Colon (tissue), 2 donors: ENCODE data around the gene SLC37A1.

Source experiments
- FAIRE-seq: peaks from 2 replicates; lab custom pipeline; 2012; peaks lifted over from hg19 to GRCh38; lab: Jason Lieb, UNC
- donor health status: control.
- donor health status: control.

The SLC37A1 gene

DNA sequence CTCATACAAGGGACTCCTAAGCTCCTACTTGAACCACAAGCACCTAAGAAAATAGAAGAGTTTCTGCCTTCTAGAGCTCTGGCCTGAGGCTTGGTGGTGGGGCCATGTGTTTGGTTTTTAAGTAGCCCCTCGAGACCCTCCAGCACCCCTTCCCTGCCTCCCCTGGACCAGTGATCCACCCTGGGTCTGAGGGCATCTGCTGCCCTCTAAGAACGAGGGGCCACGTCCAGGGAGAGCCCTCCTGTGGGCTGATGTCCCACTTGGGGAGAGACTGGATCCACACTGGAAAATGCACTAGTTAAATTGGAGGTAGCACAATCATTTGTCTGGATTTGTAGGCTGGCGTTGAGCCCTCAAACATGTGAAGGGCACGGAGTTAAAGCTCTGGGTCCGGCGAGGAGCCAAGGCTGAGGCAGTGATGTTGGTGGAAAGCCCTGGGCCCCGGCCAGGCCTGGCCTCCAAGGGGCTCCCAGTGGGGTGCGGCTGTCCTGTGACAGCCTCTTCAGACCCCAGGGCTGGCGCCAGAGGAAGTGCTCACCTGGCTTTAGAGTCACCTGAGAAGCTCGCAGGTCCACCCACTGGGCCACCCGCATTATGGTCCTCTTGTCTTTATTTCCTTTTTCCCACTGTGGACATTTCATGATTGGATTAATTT is 65.2 kb downstream of the SLC37A1 start:
- FAIRE-seq = no peak

GRCh38 chr21:42579456-42580075 is 65.9 kb downstream of the SLC37A1 start:
- FAIRE-seq = no peak

- FAIRE-seq = no peak
These were observed 66.6 kb downstream of the SLC37A1 start for GRCh38 chr21:42580076-42580792.

- FAIRE-seq = no peak
These were observed 67.2 kb downstream of the SLC37A1 start for GRCh38 chr21:42580793-42581321.

GRCh38 chr21:42581336-42581992 is 67.8 kb downstream of the SLC37A1 start:
- no peak for FAIRE-seq

DNA sequence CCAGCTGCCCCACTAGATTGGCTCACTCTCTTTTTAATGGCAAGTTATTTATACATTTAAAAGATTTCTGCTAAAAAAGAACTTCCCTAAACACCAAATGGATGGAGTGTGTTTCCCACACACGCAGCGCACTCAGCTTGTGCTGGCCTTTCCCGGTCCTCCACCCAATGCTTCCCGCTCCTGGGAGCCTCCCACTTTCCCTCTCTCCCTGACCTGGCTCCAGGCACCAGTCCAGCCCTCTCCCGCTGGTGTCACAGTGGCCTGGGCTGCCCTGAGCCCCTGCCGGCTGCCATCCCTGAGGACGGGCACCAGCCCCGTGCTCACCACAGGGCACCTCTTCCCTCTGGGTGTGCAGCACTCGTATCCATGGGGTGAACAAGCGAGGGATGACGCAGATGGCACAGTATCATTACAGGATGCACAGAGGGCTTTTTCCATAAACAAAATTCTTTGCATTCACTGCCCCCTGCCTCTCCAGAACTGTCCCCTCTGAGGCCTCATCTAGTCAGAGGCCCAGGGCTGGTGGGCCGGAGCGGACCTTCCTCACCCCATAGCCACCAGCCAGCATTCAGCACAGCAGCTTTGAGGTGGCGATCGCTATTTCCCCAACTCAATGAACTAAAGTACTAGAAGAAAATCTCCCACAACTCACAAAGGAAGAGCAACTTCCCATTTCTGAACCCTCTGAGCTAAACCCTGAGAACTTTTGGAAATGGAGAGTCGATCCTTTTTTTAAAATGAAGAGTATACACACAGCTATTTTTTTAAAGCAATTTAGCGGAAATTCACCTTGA is 68.5 kb downstream of the SLC37A1 start:
- FAIRE-seq = no peak

GRCh38 chr21:42582787-42583476 is 69.3 kb downstream of the SLC37A1 start:
- no peak for FAIRE-seq

DNA sequence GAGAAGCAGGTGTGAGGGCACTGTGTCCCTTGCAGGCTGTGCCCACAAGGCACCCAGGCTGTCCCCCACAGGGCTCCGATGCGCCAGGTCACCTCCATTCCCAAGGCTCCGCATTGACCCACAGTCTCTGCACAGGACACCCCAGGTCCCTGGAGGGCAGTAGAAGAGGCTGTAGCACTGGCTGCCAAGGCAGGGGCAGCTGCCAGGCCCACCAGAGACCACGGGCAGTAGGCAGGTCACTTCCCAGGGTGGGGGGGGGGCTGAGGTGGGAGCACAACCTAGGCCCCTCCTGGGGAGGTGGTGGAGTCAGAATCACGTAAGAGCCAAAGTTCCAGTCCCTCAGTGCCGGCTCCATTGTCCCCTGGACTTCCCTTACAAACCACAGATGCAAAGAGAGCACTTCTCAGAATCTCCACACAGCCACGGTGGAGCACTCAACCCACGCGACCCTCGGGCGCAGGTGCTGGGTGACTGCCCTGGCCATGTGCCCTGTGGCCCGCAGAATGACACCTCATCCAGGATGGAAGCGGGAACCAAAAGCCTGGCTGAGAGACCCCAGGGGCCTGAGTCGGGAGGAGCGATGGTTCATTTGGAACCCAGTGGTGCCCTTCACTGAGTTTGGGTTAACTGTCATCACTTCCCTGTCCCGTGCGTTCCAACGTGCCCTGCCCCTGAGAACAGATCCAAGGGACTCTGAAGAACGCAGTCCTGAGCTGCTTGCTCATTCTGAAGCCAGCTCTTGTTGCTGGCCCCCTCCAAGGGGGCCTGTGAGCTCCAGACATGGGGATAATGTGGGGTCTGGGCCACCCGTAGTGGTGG is 70.0 kb downstream of the SLC37A1 start:
- FAIRE-seq = no peak

DNA sequence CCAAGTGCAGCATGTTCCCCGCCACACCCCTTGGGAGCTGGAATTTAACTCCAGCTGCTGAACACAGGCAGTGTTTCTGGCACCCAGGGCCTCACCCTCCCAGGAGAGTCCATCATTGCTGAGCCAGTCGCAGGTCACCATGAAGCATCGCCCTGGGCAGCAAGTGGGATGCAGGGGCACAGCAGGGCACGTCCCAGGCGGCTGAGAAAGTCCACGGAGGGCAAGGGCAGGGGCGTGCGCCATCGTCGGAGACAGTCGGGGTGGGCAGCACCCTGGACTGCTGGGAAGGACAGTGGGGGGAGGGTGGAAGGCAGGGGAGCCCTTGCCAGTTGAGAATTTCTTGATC is 70.6 kb downstream of the SLC37A1 start:
- FAIRE-seq = no peak

DNA sequence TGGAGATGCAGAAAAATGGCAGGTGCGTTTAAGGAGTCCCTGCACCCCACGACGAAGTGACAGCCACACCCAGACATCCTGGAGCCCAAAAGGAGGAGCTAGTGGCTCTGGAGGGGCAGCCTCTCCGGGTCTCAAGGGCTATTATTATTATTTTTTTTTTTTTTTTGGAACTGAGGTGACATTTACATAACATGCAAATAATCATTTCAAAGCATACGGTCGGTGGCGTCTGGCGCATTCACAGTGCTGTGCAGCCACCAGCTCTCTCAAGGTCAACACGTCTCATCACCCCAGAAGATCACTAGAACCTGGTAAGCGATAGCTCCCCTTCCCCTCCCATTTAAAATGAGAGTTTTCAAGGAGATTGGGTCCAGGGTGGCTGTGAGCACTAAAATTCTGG is 72.2 kb downstream of the SLC37A1 start:
- FAIRE-seq = no peak

- FAIRE-seq = no peak
These were observed 72.8 kb downstream of the SLC37A1 start for GRCh38 chr21:42586406-42586805.

GRCh38 chr21:42587036-42587435 is 73.4 kb downstream of the SLC37A1 start:
- no peak for FAIRE-seq

DNA sequence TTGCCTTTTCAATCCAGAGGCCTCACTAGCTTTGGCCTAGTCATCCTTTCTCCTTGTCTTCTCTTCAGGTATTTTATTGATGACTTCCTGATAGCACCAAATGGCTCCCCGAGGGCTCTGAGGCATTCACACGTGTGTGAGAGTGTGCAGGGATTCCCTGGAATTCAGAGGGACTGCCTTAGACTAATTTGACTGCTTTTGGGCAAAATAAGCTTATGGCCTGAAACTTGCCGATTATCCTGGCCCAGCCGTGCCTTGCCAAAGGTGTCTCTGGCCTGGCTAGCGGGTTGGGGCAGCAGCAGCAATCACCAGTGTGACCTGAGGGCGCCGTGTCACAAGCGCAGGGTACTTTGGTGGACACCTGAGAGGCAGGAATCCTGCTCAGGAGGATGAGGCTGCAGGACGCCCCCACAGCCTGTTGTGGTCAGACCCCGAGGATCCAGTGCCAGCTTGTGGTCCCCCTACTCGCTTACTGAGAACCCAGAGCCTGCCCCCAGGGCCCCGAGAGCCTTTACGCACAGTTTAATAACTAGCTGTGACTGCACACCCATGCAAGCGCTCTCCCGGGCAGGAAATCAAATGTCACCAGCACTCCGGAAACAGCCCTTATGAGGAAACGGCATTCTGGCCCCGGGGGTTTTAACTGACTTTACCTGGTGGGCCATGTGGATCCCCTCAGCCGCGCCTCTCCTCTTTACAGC is 76.9 kb downstream of the SLC37A1 start:
- no peak for FAIRE-seq

DNA sequence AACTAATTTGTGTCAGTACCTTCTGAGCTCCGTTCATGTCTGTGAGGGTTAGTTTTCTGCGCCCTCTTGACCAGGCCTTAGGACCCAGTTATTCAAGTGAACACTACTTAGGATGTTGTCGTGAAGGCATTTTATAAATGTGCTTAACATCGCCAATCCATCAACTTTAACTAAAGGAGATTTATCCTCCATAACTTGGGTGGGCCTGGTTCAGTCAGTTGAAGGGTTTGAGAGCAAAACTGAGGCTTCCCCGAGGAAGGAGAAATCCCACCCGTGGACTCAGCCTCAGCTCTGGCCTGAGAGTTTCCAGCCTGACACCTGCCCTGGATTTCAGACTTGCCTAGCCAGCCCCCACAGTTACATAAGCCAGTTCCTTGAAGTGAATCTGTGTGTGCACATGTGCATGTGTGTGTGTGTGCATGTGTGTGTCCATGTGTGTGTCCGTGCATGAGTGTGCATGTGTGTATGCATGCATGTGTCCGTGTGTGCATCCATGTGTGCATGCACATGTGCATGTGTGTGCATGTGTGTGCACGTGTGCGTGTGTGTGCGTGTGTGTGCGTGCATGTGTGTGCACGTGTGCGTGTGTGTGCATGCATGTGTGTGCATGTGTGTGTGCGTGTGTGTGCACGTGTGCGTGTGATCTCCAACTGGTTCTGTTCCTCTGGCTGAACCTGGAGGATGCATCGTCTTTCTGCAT is 77.7 kb downstream of the SLC37A1 start:
- FAIRE-seq = no peak

DNA sequence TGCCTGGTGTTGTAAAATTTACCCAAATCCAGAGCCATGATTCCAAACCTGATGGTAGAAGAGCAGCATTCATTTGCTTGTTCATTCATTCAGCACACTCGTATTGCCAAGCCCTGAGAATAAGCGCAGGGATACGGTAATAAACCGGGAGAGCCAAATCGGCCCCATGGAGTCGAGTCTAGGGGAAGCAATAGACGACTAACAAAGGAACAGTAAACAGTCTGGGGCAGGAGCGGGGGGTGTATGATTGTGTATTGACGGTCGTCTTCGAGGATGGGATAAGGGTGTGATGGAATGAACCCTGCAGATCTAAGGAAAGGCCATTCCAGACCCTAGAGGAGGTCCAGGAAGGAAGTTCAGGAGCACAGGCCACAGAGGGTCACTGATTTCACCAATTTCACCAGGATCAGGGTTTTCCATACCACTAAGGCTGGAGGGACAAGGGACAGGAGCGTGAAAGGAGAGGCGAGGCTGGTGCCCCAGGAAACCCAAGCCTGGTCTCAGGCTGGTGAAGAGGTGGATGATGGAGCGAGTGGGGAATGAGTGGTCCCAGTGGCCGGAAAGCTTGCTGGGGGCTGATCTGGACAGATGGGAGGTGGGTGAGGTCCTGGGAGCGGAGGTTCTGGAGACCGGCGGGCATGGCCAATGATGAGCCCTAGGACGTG is 78.6 kb downstream of the SLC37A1 start:
- no peak for FAIRE-seq

DNA sequence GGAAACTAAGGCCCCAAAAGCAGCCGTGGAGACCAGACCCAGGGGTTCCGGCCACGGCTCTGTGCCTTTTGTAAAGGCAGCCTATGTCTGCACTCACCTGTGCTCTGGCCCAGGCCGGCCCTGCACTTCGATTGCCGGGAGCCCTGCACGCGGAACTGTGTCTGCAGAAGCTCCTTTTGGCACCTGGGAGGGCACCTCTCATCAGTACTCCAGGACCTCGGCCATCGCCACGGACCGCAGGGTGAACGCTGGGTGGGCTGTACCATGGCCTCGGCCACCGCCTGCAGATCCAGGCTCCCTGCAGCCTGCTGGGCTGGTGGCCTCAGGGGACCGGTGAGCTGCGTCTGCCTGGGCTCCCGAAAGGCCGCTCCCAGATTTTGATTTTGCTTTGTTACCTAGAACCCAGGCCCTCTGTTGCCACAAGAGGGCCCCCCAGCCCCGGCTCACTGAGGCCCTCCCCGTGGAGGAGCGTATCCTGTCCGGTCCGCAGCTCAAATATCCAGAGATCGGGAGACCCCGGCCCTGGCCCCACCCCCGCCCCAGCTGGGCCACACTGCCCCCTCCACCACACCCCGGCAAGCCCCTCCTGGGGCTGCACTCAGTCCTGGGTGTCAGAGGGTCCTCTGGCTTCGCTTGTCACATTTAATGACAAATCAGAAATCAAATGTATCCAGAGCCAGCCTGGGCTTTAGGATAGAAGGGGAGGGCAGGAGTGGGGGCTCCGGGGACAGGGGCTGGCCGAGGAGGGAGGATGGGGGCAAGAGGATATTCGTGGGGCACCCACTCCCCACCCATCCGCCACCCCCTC is 79.6 kb downstream of the SLC37A1 start:
- FAIRE-seq = no peak

GRCh38 chr21:42594616-42595282 is 81.1 kb downstream of the SLC37A1 start:
- no peak for FAIRE-seq
